ENCODE measurements around the gene INPP4B.

DNA sequence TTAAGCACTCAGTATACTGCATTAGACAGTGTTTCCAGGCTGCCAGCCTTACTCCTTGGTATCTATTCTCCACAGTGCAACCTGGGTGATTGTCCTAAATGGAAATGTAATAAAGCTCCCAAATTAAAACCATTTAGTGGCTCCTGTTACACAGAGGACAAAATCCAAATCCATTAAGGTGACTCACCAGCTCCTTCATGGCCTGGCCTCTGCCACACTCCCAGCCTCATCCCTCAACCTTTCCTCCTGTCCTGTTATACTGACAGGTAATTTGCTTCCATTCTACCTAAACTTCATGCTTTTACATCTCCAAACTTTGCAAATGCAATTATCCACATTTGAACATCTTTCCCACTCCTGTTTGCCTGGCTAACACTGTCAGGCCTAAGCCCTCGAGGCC lies 140.3 kb downstream of the INPP4B start:
- no peak for TF ChIP-seq EZH2 (IDR thresholded peaks at IDR 0.05; ENCODE audit: insufficient read depth, poor library complexity, severe bottlenecking)
- TF ChIP-seq EZH2phosphoT487 (IDR thresholded peaks at IDR 0.05; ENCODE audit: insufficient read depth, low read depth): no peak

Data from GM23248 (cell line).